HG03196 (cell line): Measurements from ENCODE around the gene NPIPB6.
A peak's percentile ranks its signal among the peaks of the same experiment; 100 is the strongest.
"Not testable (repeated sequence)": the region's sequence is repeated elsewhere in the genome, so short reads cannot be mapped to it uniquely, and the experiment has no call there.

ENCODE experiments used
- ATAC-seq: cut with Tn5 transposase; IDR thresholded peaks from one replicate; pipeline ENCODE4 v1.9.1; 2021; ENCODE audit not compliant: unreplicated experiment

Gene NPIPB6

DNA sequence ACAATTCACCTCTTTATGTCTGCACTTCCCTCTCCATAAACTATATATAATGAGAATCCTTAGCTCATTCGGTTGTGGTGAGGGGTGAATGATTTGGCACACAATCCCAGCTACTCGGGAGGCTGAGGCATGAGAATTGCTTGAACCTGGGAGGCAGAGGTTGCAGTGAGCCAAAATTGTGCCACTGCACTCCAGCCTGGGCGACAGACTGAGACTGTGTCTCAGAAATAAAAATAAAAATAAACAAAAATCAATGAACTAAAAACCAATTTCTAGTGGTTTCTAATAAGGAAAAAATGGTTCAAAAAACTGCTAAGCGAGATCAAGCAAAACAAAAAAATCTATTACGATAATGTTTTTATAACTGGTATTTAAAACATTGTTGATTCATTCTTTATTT is at the start of gene NPIPB6:
NPIPB6 (minus strand) TSS at position 101 of the 400 bp plus-strand sequence. CDS start 686 bp downstream, outside the sequence.
- ATAC-seq = not testable (repeated sequence)

GRCh38 chr16:28403220-28404072 is 40.1 kb upstream of the NPIPB6 start, which contains the start of gene EIF3CL:
Gene EIF3CL (minus strand): TSS chr16:28403841. CDS start chr16:28403618, 223 bp downstream.
- ATAC-seq = peak; percentile 96

DNA sequence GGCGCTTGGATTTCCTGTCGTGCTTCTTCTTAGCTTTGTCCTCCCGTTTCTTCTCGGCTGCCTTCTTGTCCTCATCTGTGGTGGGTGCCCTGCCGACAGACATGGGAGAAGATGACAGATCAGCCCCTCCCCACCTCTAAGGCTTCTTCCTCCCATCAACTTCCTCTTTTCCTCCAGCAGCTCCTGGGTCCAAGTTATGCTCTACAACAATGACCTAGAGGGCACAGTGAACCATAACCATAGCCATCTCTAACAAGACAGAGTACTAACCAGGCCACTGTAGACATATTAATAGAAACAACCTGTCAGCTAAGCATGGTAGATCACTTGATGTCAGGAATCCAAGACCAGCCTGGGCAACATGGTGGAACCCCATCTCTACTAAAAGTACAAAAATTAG is 28.7 kb upstream of the NPIPB6 start:
- ATAC-seq = not testable (repeated sequence)

DNA sequence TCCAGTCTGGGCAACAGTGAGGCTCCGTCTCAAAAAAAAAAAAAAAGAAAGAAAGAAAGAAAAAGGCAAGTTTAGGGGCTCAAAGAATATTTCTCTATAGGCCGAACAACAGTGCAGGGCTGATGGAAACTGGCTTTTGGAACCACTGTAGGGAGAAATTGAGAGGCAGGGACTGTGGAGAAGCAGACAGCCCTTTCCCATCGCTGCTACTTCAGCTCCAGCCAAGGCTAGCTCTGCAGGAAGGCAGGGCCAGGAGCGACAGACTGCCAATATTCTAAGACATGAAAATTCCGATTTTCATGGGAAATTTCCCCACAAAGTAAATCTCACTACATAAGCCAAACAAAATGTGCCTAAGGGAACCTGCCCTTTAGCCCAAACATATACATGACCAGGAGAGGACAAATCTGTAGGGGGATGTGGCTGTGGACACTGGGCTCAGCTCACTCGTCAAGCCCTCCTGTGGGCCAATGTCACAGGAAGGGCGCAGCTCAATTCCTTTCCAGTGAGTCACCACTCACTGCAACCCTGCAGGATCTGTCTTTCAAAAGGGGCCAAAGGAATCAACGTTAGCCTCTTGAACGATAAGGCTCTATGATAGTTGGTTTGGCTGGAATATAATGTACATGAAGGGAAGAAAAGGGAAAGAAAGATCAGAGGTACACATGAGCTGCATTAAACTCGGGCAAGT is 19.0 kb upstream of the NPIPB6 start:
- ATAC-seq = not testable (repeated sequence)

GRCh38 chr16:28377822-28378221 is 14.5 kb upstream of the NPIPB6 start:
- not testable (repeated sequence) for ATAC-seq

DNA sequence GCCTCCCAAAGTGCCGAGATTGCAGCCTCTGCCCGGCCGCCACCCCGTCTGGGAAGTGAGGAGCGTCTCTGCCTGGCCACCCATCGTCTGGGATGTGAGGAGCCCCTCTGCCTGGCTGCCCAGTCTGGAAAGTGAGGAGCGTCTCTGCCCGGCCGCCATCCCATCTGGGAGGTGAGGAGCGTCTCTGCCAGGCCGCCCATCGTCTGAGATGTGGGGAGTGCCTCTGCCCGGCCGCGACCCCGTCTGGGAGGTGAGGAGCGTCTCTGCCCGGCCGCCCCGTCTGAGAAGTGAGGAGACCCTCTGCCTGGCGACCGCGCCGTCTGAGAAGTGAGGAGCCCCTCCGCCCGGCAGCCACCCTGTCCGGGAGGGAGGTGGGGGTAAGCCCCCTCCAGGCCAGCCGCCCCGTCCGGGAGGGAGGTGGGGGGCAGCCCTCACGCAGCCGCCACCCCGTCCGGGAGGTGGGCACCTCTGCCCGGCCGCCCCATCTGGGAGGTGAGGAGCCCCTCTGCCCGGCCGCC is 13.9 kb upstream of the NPIPB6 start:
- ATAC-seq = not testable (repeated sequence)

- not testable (repeated sequence) for ATAC-seq
Measured at GRCh38 chr16:28375115-28375514, 11.8 kb upstream of the NPIPB6 start.

DNA sequence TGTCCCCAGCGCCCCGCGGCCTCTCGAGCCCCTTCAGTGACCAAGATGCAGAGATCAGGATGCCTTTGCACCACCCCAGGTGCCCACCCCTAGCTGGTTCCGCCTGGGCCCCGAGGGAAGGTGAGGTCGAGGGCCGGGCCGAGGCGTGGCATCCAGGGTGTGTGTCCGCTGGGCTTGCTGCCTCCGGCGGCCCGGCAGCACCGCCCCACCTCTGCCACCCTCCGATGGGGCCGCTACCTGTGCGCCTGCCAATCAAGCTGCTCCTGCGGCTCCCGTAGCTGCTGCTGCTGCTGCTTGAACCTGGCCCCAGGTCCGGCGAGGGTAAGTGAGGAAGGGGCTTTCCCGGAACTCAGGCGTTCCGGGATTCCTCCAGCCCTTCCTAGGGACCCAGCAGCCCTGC is 11.0 kb upstream of the NPIPB6 start:
- not testable (repeated sequence) for ATAC-seq

GRCh38 chr16:28367926-28368325 is 4.6 kb upstream of the NPIPB6 start:
- ATAC-seq = not testable (repeated sequence)

- ATAC-seq = peak; percentile 97
Measured at GRCh38 chr16:28364268-28365173, 1.2 kb upstream of the NPIPB6 start.

GRCh38 chr16:28362600-28362999 is 708 bp downstream of the NPIPB6 start:
- not testable (repeated sequence) for ATAC-seq

DNA sequence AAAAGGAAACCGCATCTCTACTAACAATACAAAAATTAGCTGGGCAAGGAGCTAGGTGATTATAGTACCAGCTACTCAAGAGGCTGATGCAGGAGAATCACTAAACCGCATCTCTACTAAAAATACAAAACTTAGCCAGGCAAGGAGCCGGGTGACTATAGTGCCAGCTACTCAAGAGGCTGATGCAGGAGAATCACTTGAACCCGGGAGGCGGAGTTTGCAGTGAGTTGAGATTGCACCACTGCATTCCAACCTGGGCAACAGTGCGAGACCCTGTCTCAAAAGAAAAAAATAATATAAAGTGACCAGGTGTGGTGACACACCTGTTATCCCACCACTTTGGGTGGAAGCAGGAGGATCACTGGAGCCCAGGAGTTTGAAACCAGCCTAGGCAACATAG is 25.1 kb downstream of the NPIPB6 start:
- ATAC-seq = not testable (repeated sequence)

DNA sequence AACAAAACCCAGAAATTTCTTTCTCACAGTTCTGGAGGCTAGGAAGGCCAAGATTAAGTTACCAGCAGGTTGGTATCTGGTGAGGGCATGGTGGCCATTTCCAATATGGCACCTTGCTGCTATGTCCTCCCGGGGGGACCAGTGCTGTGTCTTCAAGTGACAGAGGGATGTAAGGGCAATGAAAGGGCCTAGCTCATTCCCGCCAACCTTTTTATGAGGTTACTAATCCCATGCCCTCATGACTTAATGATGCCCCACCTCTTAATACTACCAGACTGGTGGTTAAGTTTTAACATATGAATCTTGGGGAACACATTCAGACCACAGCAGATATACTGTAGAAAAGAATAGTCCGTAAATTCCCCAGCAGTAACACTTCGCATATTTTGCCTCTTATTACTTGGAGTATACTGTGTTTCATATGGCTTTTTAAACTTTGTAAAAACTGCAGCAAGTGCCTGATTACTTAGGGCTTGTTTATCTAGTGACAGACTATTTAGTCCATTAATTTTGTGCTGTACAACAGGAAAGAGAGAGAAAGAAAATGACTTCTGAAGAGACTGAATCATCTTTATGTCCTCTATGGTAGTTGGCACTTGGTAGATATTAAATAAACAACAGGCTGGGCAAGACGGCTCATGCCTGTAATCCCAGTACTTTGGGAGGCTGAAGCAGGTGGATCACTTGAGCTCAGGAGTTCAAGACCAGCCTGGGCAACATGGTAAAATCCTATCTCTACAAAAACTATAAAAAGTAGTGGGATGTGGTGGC is 26.2 kb downstream of the NPIPB6 start:
- ATAC-seq = not testable (repeated sequence)

- ATAC-seq = not testable (repeated sequence)
Measured at GRCh38 chr16:28335678-28336077, 27.6 kb downstream of the NPIPB6 start.

- not testable (repeated sequence) for ATAC-seq
Measured at GRCh38 chr16:28332632-28333031, 30.7 kb downstream of the NPIPB6 start.

DNA sequence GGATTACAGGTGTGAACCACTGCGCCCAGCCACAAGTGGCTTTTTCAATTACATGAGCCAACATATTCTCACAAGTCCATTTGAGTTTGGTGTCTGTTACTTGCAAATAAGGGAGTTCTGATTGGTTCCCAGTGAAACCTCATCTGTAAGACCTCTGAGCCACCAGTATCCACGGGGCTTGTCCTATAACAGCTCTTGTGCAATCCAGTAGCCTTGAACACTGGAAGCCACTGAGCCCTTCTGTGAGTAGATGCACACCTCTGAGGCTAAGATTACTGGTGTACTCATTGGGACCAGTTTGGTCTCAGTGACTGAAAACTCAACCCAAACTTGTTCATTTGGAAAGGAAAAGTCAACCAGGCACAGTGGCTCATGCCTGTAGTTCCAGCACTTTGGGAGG is 32.3 kb downstream of the NPIPB6 start:
- not testable (repeated sequence) for ATAC-seq

DNA sequence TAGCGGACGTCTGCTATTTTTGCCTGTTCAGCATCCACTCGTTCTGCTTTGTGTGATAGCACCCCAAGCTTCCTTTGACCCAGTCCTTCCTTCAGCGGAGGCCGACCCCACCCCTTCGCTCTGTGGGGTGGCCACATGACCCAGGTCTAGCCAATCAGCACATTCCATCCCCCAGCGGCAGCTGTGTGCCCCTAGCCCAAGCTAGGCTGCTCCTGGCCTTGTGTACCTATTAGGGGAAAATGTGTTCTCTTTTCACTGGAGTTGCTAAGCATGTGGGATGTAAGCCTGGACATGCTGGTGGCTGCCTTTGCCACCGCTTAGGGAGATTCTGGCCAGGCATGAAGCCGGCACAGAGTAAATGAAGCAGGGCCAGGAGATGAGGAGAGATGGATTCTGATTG is 33.1 kb downstream of the NPIPB6 start:
- ATAC-seq = not testable (repeated sequence)

DNA sequence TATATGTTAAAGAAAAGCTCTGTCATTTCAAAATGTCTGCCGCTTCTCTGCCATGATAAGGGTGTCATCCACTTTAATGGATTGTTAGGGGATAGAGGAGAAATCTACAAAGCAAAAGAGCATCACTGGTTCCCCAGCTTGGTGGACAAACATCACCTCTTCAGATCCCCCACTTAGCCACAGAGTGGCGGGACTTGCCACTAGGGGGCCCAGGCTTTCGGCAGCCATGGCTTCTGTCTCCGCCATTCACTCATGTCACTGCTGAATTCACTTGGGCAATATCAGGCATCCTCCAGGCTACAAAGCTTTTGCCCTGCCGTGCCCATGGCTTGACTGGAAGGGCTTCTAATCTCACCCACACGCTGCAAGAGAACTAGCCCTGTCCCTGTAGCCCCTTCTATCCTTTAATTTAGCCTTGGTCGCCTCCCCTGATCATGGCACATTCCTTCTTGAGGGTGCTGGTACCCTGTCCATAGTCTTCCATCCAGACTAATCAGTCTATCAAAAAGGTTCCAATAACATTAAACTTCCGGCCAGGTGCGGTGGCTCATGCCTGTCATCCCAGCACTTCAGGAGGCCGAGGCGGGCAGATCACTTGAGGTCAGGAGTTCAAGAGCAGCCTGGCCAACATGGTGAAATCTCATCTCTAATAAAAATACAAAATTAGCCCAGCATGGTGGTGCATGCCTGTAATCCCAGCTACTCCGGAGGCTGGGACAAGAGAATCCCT is 36.3 kb downstream of the NPIPB6 start:
- no peak for ATAC-seq

DNA sequence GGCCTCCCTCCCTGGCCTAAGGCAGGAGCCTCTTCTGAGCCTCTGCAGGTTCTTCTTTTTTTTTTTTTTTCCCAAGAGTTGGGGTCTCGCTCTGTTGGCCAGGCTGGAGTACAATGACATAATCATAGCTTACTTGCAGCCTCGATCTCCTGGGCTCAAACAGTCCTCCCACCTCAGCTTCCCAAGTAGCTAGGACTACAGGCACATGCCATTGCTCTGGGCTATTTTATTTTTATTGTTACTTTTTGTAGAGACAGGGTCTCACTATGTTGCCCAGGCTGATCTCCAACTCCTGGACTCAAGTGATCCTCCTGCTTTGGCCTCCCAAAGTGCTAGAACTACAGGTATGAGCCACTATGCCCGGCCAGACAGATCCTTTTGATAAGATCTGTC is 38.4 kb downstream of the NPIPB6 start:
- no peak for ATAC-seq
